GM12864 (cell line): Measurements from ENCODE around the gene MGAT2.

Experiments used
- DNase-seq: peaks from one replicate; pipeline ENCODE4 v3.0.0-alpha.2; 2011; ENCODE audit warnings: low read depth
- H3K4me3 ChIP-seq: 2 replicates; pipeline ENCODE4 v1.5.1; 2011; ENCODE audit warnings: mild to moderate bottlenecking, low read depth, low read length, control low read depth
- CTCF ChIP-seq: IDR thresholded peaks from 2 replicates; pipeline ENCODE4 v1.5.1; 2011; ENCODE audit warnings: low read depth, mild to moderate bottlenecking, moderate library complexity, low read length, control low read depth, inconsistent platforms; ENCODE audit errors: missing control alignments

Gene MGAT2

GRCh38 chr14:49670475-49670874 is 49.9 kb downstream of the MGAT2 start:
- H3K4me3 ChIP-seq, result no peak overlapping the region
- DNase-seq, result no peak
- TF ChIP-seq CTCF, result no peak
